ENCODE data around the gene LMOD1.

The LMOD1 gene

DNA sequence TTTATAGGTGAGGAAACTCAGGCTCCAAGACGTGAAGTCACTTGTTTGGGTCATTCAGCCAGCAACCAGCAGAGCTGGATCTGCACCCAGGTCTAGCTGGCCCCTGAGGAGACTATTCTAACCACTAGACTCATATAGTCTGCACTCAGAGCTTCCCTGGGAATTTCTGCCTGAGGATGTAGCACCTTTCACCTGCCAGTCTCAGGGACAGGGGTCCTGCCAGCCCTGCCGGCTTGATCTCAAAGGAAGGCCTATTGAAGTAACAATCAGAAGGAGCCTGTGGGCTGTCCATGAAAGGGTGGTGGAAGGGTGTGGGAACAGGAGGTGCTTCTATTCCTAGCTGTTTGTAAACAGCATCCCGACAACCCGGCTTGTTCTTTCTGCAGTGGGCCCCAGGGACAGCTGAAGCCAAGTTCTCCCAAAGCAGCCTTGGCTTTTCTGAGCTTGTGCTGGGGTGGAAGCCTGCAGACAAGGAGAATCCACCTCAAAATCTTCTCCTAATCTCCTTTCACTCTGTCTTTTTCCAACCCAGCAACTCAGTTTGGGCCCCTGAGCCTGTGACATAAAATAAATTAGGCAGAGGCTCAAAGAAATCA lies 7.8 kb downstream of the LMOD1 start:
- H3K9me3 Mint-ChIP-seq (ENCODE audit: low read depth), result no peaks in the 10 kb centered on the region
- no peak overlapping the region for H3K27ac Mint-ChIP-seq
- H3K4me3 Mint-ChIP-seq, result no peak overlapping the region
- no peaks in the 10 kb centered on the region for H3K4me1 Mint-ChIP-seq (ENCODE audit: low read depth)
- H3K36me3 Mint-ChIP-seq, result no peaks in the 10 kb centered on the region
- peaks cover 5% of the 10 kb centered on the region for H3K27me3 Mint-ChIP-seq

DNA sequence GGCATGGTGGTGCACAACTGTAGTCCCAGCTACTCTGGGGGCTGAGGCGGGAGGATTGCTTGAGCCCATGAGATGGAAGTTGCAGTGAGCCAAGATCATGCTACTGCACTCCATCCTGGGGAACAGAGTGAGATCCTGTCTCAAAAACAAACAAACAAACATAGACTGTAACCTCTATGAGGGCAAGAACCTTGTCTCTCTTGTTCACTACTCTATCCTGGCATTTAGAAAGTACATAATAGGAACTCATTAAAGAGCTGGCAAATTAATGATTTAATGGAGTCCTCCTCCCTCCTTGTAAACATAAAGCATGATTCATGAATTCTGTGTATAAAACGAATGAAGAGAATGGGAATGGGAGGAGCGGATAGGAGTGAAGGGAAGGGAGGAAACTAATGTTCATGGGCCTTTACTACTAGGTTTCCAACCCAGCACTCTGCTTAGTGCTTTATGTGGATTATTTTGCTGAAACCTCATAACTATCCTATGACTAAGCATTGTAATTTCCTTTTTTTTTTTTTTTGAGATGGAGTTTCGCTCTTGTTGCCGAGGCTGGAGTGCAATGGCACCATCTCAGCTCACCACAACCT lies 8.6 kb downstream of the LMOD1 start:
- no peaks in the 10 kb centered on the region for H3K4me1 Mint-ChIP-seq (ENCODE audit: low read depth)
- H3K4me3 Mint-ChIP-seq, result no peak overlapping the region
- H3K9me3 Mint-ChIP-seq (ENCODE audit: low read depth), result no peaks in the 10 kb centered on the region
- H3K27me3 Mint-ChIP-seq, result peaks cover 5% of the 10 kb centered on the region
- H3K27ac Mint-ChIP-seq, result no peak overlapping the region
- H3K36me3 Mint-ChIP-seq, result no peaks in the 10 kb centered on the region

DNA sequence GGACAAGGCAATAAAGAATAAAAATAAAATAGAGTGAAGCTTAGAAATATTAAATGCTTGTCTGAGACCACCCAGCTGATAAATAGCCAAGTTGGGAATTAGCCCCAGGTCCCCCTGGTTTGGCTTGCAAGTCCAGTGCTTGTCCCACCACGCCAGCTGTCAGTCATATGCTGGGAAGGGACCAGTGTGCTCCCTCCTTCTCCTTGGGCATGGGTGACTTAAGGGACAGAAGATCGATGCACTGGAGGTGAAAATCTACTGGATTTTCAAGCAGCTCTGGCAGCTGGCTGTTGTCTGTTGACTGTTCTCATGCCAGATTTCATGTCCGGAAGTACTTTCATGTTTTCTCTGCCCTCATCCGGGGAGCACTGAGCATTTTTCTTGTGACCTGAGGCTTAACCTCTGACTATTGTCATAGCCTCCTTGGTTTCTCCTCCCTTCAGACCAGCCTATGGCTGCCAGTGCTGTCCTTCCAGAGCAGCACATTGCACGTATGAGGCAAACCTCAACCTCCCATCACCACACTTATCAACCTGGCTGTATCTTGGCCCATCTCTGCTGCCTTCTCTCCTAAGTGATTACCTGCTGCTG lies 12.4 kb downstream of the LMOD1 start:
- peaks cover 3% of the 10 kb centered on the region for H3K27me3 Mint-ChIP-seq
- no peak overlapping the region for H3K4me3 Mint-ChIP-seq
- H3K27ac Mint-ChIP-seq, result no peak overlapping the region
- H3K36me3 Mint-ChIP-seq, result no peaks in the 10 kb centered on the region
- H3K4me1 Mint-ChIP-seq (ENCODE audit: low read depth), result no peaks in the 10 kb centered on the region
- no peaks in the 10 kb centered on the region for H3K9me3 Mint-ChIP-seq (ENCODE audit: low read depth)

DNA sequence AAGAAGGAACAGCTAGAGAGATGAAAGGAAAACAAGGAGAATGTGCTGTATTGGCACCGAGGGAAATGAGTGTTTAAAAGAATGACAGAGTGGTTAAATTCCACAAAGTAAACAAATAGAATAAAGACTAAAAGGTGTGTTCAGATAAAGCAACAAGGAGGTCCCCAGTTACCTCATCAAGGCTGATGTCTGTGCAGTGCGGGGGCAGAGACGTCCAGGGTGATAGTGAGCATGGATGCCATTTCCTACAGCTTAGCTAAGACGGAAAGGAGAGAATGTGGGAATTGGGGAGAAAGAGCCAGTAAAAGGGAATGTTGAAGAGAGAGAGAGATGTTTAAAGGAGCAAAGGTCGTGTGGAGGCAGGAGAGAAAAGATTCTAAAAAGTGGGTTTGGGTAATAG lies 15.5 kb downstream of the LMOD1 start:
- Mint-ChIP-seq H3K27me3 (no peaks in the 10 kb centered on the region), H3K9me3 (ENCODE audit: low read depth) (no peaks in the 10 kb centered on the region), H3K4me1 (ENCODE audit: low read depth) (no peaks in the 10 kb centered on the region), H3K36me3 (no peaks in the 10 kb centered on the region), H3K4me3 (no peak overlapping the region), H3K27ac (no peak overlapping the region)

DNA sequence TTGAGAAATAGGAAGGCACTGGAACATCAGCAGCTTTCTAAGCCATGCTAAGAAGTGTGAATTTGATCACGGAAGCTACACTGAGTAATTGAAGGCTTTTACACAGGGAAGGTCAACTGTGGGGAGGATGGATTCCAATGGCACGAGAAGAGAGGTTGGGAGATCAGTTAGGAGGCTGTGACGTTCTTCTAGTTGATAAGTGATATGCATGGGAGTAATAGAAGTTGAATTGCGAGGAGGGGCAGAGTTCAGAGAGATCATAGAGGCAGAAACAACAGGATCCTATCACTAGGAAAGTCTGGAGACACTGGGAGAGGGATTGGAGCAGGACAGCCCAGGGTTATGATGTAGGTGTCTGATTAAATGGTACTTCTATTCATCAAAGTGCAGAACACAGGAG lies 16.2 kb downstream of the LMOD1 start:
- Mint-ChIP-seq H3K36me3 (no peaks in the 10 kb centered on the region), H3K4me3 (no peak overlapping the region)

DNA sequence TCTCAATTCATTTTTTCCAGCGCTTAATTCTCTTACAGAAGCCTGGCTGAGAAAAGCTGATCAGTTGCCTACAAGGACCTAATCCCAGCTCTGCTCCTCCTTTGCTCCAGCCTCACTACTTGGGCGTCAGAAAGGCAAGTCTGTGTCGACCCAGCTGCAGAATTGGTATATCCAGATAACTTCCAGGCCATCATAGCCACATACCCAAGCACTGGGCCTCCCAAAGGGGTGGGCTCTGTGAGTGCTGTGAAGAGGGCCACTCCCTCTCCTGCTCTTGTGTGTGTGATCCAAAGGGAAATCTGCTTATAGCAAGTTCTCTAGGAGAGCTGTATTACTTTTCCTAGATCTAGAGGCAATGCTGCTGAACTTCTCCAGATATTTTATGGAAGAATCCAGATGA lies 18.1 kb downstream of the LMOD1 start:
- Mint-ChIP-seq H3K27me3 (peaks cover 3% of the 10 kb centered on the region), H3K36me3 (no peaks in the 10 kb centered on the region), H3K4me3 (no peak overlapping the region), H3K9me3 (ENCODE audit: low read depth) (no peaks in the 10 kb centered on the region), H3K4me1 (ENCODE audit: low read depth) (no peaks in the 10 kb centered on the region), H3K27ac (no peak overlapping the region)

More for the DNA sequence above, 16.2 kb downstream of the LMOD1 start:
- Mint-ChIP-seq H3K27me3 (peaks cover 1% of the 10 kb centered on the region), H3K4me1 (ENCODE audit: low read depth) (no peaks in the 10 kb centered on the region), H3K27ac (no peak overlapping the region), H3K9me3 (ENCODE audit: low read depth) (no peaks in the 10 kb centered on the region)

DNA sequence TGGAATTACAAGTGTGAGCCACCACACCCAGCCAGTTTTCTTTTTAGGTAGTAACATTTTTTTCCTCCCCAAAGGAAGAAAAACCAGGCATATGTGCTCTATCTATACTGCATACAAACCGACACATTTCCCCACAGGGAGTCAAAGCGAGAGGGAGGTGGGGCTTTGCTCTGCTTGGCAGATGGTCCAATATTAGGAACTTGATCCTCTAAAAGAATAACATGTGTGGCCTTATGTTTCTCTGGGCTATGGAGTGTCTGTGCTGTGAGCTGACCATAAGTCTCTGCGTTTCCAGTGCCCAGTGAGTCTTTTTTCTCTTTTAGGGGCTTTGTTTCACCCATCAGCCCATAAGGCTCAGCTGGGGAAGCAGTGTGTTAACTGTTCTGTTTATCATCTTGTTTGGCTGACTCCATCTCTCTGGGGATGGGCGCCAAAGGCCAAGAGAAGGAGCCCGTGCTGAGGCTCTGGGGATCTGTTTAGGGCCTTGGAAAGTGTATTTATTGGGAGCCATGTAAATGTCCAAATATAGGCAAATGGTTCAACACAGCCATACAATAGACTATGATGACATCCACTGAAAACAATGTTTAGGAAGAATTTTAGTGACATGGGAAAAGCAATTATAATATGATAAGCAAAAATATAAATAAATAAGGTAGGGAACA lies 20.2 kb downstream of the LMOD1 start:
- peaks cover 5% of the 10 kb centered on the region for H3K27me3 Mint-ChIP-seq
- H3K9me3 Mint-ChIP-seq (ENCODE audit: low read depth), result no peaks in the 10 kb centered on the region
- no peak overlapping the region for H3K27ac Mint-ChIP-seq
- no peaks in the 10 kb centered on the region for H3K4me1 Mint-ChIP-seq (ENCODE audit: low read depth)
- H3K4me3 Mint-ChIP-seq, result no peak overlapping the region
- H3K36me3 Mint-ChIP-seq, result peaks cover 2% of the 10 kb centered on the region

DNA sequence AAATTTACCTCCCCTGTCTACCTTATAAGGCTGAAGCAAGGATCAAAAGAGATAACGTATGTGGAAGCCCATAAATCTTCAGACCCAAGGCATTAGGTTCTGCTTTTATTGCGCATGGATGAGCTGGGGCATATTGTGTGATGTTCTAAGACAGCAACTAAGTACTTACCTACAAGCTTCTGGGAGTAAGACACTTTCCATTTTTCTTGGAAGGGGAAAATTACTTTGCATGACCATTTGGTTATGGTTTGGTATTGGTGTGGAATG lies 21.1 kb downstream of the LMOD1 start:
- H3K36me3 Mint-ChIP-seq, result peaks cover 2% of the 10 kb centered on the region
- no peak overlapping the region for H3K4me3 Mint-ChIP-seq
- H3K27ac Mint-ChIP-seq, result no peak overlapping the region
- H3K27me3 Mint-ChIP-seq, result peaks cover 5% of the 10 kb centered on the region
- H3K4me1 Mint-ChIP-seq (ENCODE audit: low read depth), result no peaks in the 10 kb centered on the region
- H3K9me3 Mint-ChIP-seq (ENCODE audit: low read depth), result no peaks in the 10 kb centered on the region

DNA sequence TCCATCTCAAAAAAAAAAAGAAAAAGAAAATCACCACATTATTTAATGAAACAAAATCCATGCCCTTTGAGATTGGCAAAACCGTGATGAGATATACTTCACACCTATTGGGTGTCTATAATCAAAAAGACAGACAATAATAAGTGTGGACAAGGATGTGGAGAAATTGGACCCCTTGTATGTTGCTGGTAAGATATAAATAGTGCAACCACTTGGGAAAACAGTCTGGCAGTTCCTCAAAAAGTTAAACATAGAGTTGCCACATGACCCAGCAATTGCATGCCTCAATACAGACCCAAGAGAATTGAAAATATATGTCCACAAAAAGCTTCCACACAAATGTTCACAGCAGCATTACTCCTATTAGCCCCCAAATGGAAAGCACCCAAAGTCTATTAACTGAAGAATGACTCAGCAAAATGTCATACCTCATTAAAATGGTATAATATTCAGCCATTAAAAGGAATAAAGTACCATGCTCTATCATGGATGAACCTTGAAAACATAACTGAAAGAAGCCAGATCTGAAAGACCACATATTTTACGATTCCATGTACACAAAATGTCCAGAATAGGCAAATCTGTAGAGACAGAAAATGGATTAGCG lies 24.3 kb downstream of the LMOD1 start:
- H3K27me3 Mint-ChIP-seq, result peaks cover 6% of the 10 kb centered on the region
- H3K36me3 Mint-ChIP-seq, result peaks cover 2% of the 10 kb centered on the region
- no peak overlapping the region for H3K27ac Mint-ChIP-seq
- H3K9me3 Mint-ChIP-seq (ENCODE audit: low read depth), result no peaks in the 10 kb centered on the region
- no peaks in the 10 kb centered on the region for H3K4me1 Mint-ChIP-seq (ENCODE audit: low read depth)
- H3K4me3 Mint-ChIP-seq, result no peak overlapping the region

DNA sequence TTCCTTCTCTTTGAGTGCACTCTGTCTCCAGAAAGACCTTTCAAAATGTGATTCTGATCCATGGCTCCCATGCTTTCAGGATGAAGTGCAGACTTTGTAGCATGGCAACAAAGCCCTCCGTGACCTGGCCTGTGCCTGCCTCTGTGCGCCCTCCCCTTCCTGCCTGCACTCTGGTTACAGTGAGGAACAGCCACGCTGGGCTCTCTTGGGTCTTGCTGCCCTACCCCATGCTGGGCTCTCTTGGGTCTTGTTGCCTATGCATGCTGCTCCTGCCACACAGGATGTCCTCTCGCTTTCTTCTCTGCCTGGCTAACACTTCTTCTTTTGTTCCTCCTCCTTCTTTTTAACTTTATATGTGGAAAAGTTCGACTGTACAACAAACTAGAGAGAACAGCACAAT lies 28.0 kb downstream of the LMOD1 start:
- peaks cover 4% of the 10 kb centered on the region for H3K27me3 Mint-ChIP-seq
- no peak overlapping the region for H3K4me3 Mint-ChIP-seq
- H3K4me1 Mint-ChIP-seq (ENCODE audit: low read depth), result no peaks in the 10 kb centered on the region
- H3K9me3 Mint-ChIP-seq (ENCODE audit: low read depth), result no peaks in the 10 kb centered on the region
- no peak overlapping the region for H3K27ac Mint-ChIP-seq
- peaks cover 2% of the 10 kb centered on the region for H3K36me3 Mint-ChIP-seq

DNA sequence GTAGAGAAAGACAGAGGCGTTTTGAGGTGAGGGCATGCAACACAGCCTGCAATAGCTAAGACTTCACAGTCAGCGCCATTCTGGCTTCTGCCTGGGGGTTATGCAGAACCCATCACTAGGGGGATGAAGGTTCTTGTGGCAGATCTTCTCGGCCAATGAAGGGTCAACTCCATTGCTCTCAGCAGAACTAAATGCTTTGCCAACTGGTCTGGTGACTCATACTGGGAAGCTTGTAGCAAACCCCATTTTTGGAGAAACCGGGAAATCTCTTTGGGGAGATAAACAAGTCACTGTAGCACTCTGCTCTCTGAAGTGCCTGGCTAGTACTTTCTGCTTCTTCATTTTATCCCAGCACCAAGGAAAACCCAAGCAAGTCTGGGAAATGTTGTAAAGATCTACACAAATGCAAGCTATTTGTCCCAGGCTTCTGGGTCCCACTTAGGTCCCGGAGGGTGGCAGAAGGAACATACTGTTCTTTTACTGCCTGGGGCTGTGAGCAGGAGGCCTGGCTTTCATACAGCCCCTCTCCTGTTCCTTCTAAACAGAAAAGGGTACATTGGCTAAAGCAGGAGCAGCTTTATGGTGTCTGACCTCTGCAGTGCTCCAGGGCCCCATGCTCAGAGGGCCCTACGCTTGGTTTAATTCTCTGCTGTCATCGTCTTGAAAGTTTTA lies 28.9 kb downstream of the LMOD1 start:
- Mint-ChIP-seq H3K27ac (no peak overlapping the region), H3K27me3 (peaks cover 4% of the 10 kb centered on the region), H3K36me3 (peaks cover 2% of the 10 kb centered on the region), H3K4me3 (no peak overlapping the region), H3K9me3 (ENCODE audit: low read depth) (no peaks in the 10 kb centered on the region), H3K4me1 (ENCODE audit: low read depth) (no peaks in the 10 kb centered on the region)

DNA sequence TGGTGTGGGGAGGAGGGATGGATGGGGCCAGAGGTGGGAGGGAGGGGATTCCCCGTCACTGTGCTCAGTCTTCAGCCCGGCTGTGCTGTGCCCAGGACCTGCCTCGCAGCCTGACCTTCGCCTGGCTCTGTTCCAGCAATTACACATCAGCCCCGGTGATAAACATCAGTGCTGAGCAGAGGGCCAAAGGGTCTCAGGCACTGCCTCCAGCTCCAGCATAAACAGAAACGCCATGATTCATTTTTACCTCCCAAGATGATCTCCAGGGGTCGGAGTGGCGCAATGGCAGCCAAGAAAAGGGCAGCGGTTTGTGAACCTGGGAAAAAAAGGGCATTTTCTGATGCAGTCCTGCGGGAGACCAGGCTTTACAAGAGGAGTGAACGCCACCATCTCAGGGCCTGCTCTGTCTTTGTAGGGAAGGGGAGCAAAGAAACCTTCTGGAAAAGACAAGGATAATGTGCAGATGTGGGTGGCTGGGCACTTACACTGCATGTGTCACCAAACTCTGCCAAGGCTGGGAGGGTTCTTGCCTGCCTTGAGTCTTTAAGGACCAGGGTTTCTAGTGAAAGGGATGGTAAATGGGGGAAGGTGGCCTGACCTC lies 29.6 kb downstream of the LMOD1 start:
- no peak overlapping the region for H3K4me3 Mint-ChIP-seq
- no peaks in the 10 kb centered on the region for H3K4me1 Mint-ChIP-seq (ENCODE audit: low read depth)
- no peaks in the 10 kb centered on the region for H3K9me3 Mint-ChIP-seq (ENCODE audit: low read depth)
- H3K27me3 Mint-ChIP-seq, result peaks cover 2% of the 10 kb centered on the region
- no peak overlapping the region for H3K27ac Mint-ChIP-seq
- no peaks in the 10 kb centered on the region for H3K36me3 Mint-ChIP-seq

DNA sequence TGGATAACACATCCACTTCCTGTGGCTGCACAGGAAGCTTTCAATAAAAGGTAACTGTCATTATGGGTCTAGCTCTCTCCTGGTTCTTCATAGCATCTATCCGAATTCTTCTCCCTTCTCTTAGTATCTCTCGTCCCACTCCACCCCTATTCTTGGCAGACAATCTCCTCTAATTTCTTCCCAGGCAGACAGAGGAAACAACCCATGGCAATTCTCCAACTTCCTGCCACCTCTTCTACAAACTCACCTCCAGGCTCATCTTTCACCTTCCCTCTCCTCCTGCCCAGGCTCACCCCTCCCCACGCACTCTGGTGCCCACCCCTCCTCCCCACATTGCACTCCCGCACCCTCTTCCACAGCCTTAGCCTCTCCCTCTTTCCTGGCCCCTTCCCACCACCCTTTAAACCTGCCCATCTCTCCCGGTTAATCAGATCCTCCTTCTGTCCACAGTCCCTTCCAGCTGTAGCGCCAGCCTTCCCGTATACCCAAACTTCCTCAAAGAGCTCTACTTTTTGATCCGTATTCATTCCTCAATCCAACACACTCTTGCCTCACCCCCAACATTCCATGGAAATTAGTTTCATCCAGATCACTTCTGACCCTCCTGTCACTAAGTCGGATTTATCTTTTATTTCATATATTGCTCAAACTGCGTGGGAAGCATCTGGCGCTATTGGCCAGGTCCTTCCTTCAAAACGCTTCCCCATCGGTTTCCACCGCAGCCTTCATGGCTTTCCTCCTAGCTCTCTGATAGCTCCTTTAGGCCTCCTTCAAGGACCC lies 31.7 kb downstream of the LMOD1 start:
- no peaks in the 10 kb centered on the region for H3K4me1 Mint-ChIP-seq (ENCODE audit: low read depth)
- no peak overlapping the region for H3K27ac Mint-ChIP-seq
- no peaks in the 10 kb centered on the region for H3K9me3 Mint-ChIP-seq (ENCODE audit: low read depth)
- no peak overlapping the region for H3K4me3 Mint-ChIP-seq
- H3K27me3 Mint-ChIP-seq, result peaks cover under 1% of the 10 kb centered on the region
- H3K36me3 Mint-ChIP-seq, result no peaks in the 10 kb centered on the region

DNA sequence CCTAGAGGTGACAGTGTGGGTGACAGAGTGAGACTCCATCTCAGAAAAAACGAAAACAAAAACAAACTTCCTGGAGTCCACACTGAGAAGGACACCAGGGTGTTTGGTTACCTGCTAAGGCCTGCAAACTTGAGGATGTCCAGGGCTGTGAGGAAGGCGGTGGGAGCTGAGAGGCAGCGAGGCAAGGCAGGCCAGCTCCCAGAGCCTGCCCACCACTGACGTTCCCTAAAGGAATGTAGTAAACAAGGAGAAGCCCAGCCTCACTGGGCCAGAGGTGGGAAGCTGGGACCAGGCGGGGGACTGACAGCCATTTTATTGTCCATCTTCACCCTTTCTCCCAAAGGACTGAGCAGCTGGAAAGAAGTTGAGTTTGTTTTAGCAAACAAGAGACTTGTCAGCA lies 33.5 kb downstream of the LMOD1 start:
- Mint-ChIP-seq H3K4me3 (no peak overlapping the region), H3K4me1 (ENCODE audit: low read depth) (no peaks in the 10 kb centered on the region), H3K27ac (no peak overlapping the region), H3K36me3 (no peaks in the 10 kb centered on the region), H3K27me3 (no peaks in the 10 kb centered on the region), H3K9me3 (ENCODE audit: low read depth) (no peaks in the 10 kb centered on the region)

Data from activated naive CD8-positive, alpha-beta T cell (primary cell).